HepG2 (cell line): Measurements from ENCODE around the gene ABCD1. TPM values are rescaled to one million over a fixed set of nuclear protein-coding genes. Genes with fewer than 3 reads are reported as not detected.

Source experiments
- ATAC-seq: fragments of 200-7000 bp; cut with Tn5 transposase; 3 replicates; pipeline ENCODE4 v1.9.1; 2020; ENCODE audit warnings: mild to moderate bottlenecking, moderate library complexity
- BruUV-seq: library from RNA; stranded (reverse); fragments of 400-500 nt; replicated peaks from 2 replicates; lab custom pipeline; 2021; lab: Mats Ljungman, UMichigan
- CTCF ChIA-PET: fragments of 300-600 bp; formaldehyde crosslinking; extraction: SDS; loops from one replicate; lab custom pipeline; 2021; ENCODE audit warnings: low total read pairs, inconsistent platforms, low intra/inter-chr PET ratio; lab: Yijun Ruan, JAX
- POLR2A ChIA-PET: fragments of 350-600 bp; sonication (Branson Sonifier 250); formaldehyde crosslinking; loops from one replicate; lab custom pipeline; 2020; ENCODE audit warnings: antibody characterized with exemption, inconsistent platforms; lab: Yijun Ruan, JAX
- DNase-seq: peaks from one replicate; pipeline ENCODE4 v3.0.0-alpha.2; 2015; ENCODE audit warnings: low spot score
- FAIRE-seq: peaks from 3 replicates; lab custom pipeline; 2011; peaks lifted over from hg19 to GRCh38; lab: Jason Lieb, UNC
- H2AFZ ChIP-seq: one replicate; pipeline ENCODE4 v1.6.1; 2011; ENCODE audit warnings: low read length, inconsistent platforms
- H3K27ac ChIP-seq: fragments of 300-600 bp; 3 replicates; pipeline ENCODE4 v1.8.0; 2011; ENCODE audit warnings: mixed run types, mild to moderate bottlenecking, mixed read lengths, low read length, inconsistent platforms; ENCODE audit not compliant: insufficient read depth; ENCODE audit errors: extremely low read length
- H3K27me3 ChIP-seq, 2 experiments: fragments of 200-600 bp in 1 of 2; 2 replicates in 1 of 2; 3 replicates in 1 of 2; pipeline versions ENCODE4 v1.6.0 to v1.8.0; 2011; ENCODE audit warnings: low read length in 2 of 2, mild to moderate bottlenecking in 2 of 2, moderate library complexity in 2 of 2, inconsistent platforms in 1 of 2; ENCODE audit not compliant: insufficient read depth in 2 of 2, control insufficient read depth in 1 of 2
- H3K36me3 ChIP-seq, 2 experiments: fragments of 200-600 bp in 1 of 2; replicated peaks in 1 of 2; 2 replicates in 1 of 2; 3 replicates in 1 of 2; pipeline versions ENCODE4 v1.5.1 to v1.8.0; 2011; ENCODE audit warnings: low read length in 2 of 2, inconsistent platforms in 1 of 2; ENCODE audit not compliant: insufficient read depth in 2 of 2, control insufficient read depth in 1 of 2
- H3K4me1 ChIP-seq: 2 replicates; pipeline ENCODE4 v1.5.1; 2012; ENCODE audit warnings: low read length, inconsistent platforms; ENCODE audit not compliant: insufficient read depth
- H3K4me2 ChIP-seq: 2 replicates; pipeline ENCODE4 v1.6.0; 2011; ENCODE audit warnings: low read depth, low read length, inconsistent platforms
- H3K4me3 ChIP-seq, 3 experiments: fragments of 200-600 bp in 1 of 3; sonication (generic), shearing (Covaris generic) in 1 of 3; replicated peaks in 1 of 3; 2 replicates each; pipeline ENCODE4 v1.5.1; 2011 to 2016; ENCODE audit warnings: low read length in 3 of 3, inconsistent platforms in 2 of 3, low read depth in 2 of 3, mild to moderate bottlenecking in 2 of 3, control low read depth in 1 of 3, mixed read lengths in 1 of 3; ENCODE audit not compliant: insufficient read depth in 1 of 3
- H3K79me2 ChIP-seq: one replicate; pipeline ENCODE4 v1.6.1; 2011; ENCODE audit warnings: low read length, inconsistent platforms; ENCODE audit not compliant: insufficient read depth
- H3K9ac ChIP-seq: 2 replicates; pipeline ENCODE4 v1.6.0; 2011; ENCODE audit warnings: mild to moderate bottlenecking, low read depth, low read length, inconsistent platforms; ENCODE audit not compliant: insufficient read depth
- H3K9me3 ChIP-seq: 2 replicates; pipeline ENCODE4 v1.5.1; 2012; ENCODE audit warnings: mild to moderate bottlenecking, low read length
- H4K20me1 ChIP-seq: 2 replicates; pipeline ENCODE4 v1.6.0; 2011; ENCODE audit warnings: inconsistent platforms, mild to moderate bottlenecking, low read length, moderate library complexity; ENCODE audit not compliant: insufficient read depth
- AHR ChIP-seq: IDR thresholded peaks from 2 replicates; pipeline ENCODE4 v1.6.1; 2018; ENCODE audit warnings: missing genetic modification reagents, missing compliant biosample characterization
- FOXM1 ChIP-seq: sonication (generic); formaldehyde crosslinking; IDR thresholded peaks from 2 replicates; pipeline ENCODE4 v1.5.0; 2020; ENCODE audit warnings: missing genetic modification reagents
- KLF6 ChIP-seq: IDR thresholded peaks from 2 replicates; pipeline ENCODE4 v1.8.0; 2016; ENCODE audit warnings: missing biosample characterization, missing genetic modification reagents
- NKX3-1 ChIP-seq: sonication (generic); formaldehyde crosslinking; IDR thresholded peaks from 2 replicates; pipeline ENCODE4 v1.5.0; 2020; ENCODE audit warnings: missing genetic modification reagents
- NR2F1 ChIP-seq, 2 experiments: fragments of 450-650 bp in 1 of 2; formaldehyde crosslinking in 1 of 2; IDR thresholded peaks; 2 replicates each; pipeline versions ENCODE4 v1.5.0 to v1.6.1; 2016 to 2020; ENCODE audit warnings: mild to moderate bottlenecking in 1 of 2, missing compliant biosample characterization in 1 of 2, missing genetic modification reagents in 1 of 2, moderate library complexity in 1 of 2
- NR2F6 ChIP-seq, 2 experiments: IDR thresholded peaks; 2 replicates each; pipeline ENCODE4 v1.6.1; 2016; ENCODE audit warnings: antibody characterized with exemption in 1 of 2, mild to moderate bottlenecking in 1 of 2
- RARA ChIP-seq: IDR thresholded peaks from 2 replicates; pipeline ENCODE4 v1.6.1; 2016; ENCODE audit warnings: missing genetic modification reagents, missing compliant biosample characterization
- SNRNP70 ChIP-seq: fragments of 200-400 bp; formaldehyde crosslinking; IDR thresholded peaks from 2 replicates; pipeline ENCODE4 v1.6.1; 2017; ENCODE audit warnings: mild to moderate bottlenecking, low read depth, low read length, moderate library complexity
- SP1 ChIP-seq, 2 experiments: fragments of 450-650 bp in 1 of 2; sonication (generic) in 1 of 2; formaldehyde crosslinking in 1 of 2; IDR thresholded peaks; 2 replicates each; pipeline versions ENCODE4 v1.4.0 to v1.6.1; 2016 to 2020; ENCODE audit warnings: missing genetic modification reagents in 1 of 2
- SP140L ChIP-seq: sonication (generic); formaldehyde crosslinking; IDR thresholded peaks from 2 replicates; pipeline ENCODE4 v1.4.0; 2020; ENCODE audit warnings: missing genetic modification reagents, borderline replicate concordance
- STAT5B ChIP-seq: sonication (generic); formaldehyde crosslinking; IDR thresholded peaks from 2 replicates; pipeline ENCODE4 v1.4.0; 2020; ENCODE audit warnings: missing genetic modification reagents
- ZEB1 ChIP-seq: IDR thresholded peaks from 2 replicates; pipeline ENCODE4 v1.6.1; 2012; ENCODE audit warnings: mild to moderate bottlenecking, low read depth, inconsistent platforms; ENCODE audit not compliant: insufficient replicate concordance
- ZFP90 ChIP-seq: sonication (generic); formaldehyde crosslinking; IDR thresholded peaks from 2 replicates; pipeline ENCODE4 v1.8.0; 2022; ENCODE audit warnings: missing genetic modification reagents, mild to moderate bottlenecking, inconsistent platforms, borderline replicate concordance
- ZNF282 ChIP-seq: fragments of 450-650 bp; IDR thresholded peaks from 2 replicates; pipeline ENCODE4 v1.6.1; 2018; ENCODE audit not compliant: partially characterized antibody
- ZNF883 ChIP-seq: sonication (generic); formaldehyde crosslinking; IDR thresholded peaks from 2 replicates; pipeline ENCODE4 v1.5.1; 2020; ENCODE audit warnings: mild to moderate bottlenecking, missing genetic modification reagents; ENCODE audit errors: not compliant biosample characterization
- WGBS: methylation state at CpG from one replicate; pipeline ENCODE4 v1.1.6; 2017; ENCODE audit warnings: low lambda C conversion rate; 5-methylcytosine and 5-hydroxymethylcytosine counted together
- in situ Hi-C: cut with HindIII; loops from 2 replicates; pipeline ENCODE4 v1.10.0; 2017; ENCODE audit warnings: low pct_unique_long_range_greater_than_20kb; ENCODE audit not compliant: extremely low pct_ligation_motif_present
- intact Hi-C: fragments of 100-400 bp; cut with micrococcal nuclease; formaldehyde crosslinking; loops from one replicate; pipeline ENCODE4 v1.10.0; 2022; ENCODE audit not compliant: unreplicated experiment
- polyA plus RNA-seq, 8 experiments: library from polyadenylated mRNA; depleted of rRNA in 3 of 8; stranded (reverse) in 7 of 8; unstranded in 1 of 8; fragments of >200 nt; fragmentation: Illumina TruSeq in 4 of 8; extraction: Trizol in 4 of 8; gene quantifications; 2 replicates each; pipeline versions ENCODE4 v1.2.1 to v1.2.3, GENCODE V29; 2011 to 2016; ENCODE audit warnings: low read depth in 4 of 8, missing spikeins in 1 of 8, mixed read lengths in 1 of 8; ENCODE audit not compliant: insufficient read depth in 1 of 8
- total RNA-seq, 5 experiments: library from RNA; depleted of rRNA; stranded (reverse); fragments of >200 nt; fragmentation: Illumina TruSeq; extraction: Trizol; gene quantifications; 2 replicates each; pipeline ENCODE4 v1.2.3, GENCODE V29; 2016; ENCODE audit warnings: low read depth in 1 of 5
- TF ChIP-seq, protein P1 (sequence below): sonication (generic); formaldehyde crosslinking; IDR thresholded peaks from 2 replicates; pipeline ENCODE4 v1.5.0; 2020; ENCODE audit warnings: mild to moderate bottlenecking, missing genetic modification reagents, moderate library complexity
- TF ChIP-seq, protein P2 (sequence below): IDR thresholded peaks from 2 replicates; pipeline ENCODE4 v1.6.1; 2016; ENCODE audit warnings: control low read depth

ABCD1 gene
- total and polyA plus RNA-seq, 2 of the 13 experiments (the other 11 are each of a cell fraction or from before 2014, with no cell fraction given): 11.4 to 15.9 TPM

DNA sequence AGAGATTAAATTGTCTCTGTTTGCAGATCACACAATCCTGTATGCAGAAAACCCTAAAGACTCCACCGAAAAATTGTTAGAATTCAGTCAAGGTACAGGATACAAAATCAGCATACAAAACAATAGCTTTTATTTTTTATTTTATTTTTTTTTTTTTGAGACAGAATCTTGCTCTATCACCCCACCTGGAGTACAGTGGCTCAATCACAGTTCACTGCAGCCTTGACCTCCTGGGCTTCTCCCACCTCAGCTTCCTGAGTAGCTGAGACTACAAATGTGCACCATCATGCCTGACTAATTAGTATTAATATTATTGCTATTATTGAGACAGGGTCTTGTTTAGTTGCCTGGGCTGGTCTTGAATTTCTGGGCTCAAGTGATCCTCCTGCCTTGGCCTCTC, 30.5 kb downstream of the ABCD1 start:
- no TSS peak for BruUV-seq

GRCh38 chrX:153761863-153762262, 37.2 kb downstream of the ABCD1 start:
- in situ Hi-C loops: no loop called here
- no peaks in the 10 kb centered on the region for H4K20me1 ChIP-seq
- POLR2A ChIA-PET: interaction anchor here (2.9 kb wide), 1 partner anchor 34 kb away, joined by 15 read pairs; no protein-coding TSS in a partner anchor
- BruUV-seq: no TSS peak
- no peaks in the 10 kb centered on the region for H3K9me3 ChIP-seq
- TF ChIP-seq, protein P1, sequence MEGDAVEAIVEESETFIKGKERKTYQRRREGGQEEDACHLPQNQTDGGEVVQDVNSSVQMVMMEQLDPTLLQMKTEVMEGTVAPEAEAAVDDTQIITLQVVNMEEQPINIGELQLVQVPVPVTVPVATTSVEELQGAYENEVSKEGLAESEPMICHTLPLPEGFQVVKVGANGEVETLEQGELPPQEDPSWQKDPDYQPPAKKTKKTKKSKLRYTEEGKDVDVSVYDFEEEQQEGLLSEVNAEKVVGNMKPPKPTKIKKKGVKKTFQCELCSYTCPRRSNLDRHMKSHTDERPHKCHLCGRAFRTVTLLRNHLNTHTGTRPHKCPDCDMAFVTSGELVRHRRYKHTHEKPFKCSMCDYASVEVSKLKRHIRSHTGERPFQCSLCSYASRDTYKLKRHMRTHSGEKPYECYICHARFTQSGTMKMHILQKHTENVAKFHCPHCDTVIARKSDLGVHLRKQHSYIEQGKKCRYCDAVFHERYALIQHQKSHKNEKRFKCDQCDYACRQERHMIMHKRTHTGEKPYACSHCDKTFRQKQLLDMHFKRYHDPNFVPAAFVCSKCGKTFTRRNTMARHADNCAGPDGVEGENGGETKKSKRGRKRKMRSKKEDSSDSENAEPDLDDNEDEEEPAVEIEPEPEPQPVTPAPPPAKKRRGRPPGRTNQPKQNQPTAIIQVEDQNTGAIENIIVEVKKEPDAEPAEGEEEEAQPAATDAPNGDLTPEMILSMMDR (CRISPR knock-in tag): peak; percentile 14; the same call in 1 of the 2 replicates
- TF ChIP-seq SP1 (IDR thresholded peaks at IDR 0.05): no peak
- TF ChIP-seq SP1 (CRISPR knock-in tag; IDR thresholded peaks at IDR 0.05): no peak
- H2AFZ ChIP-seq: no peak overlapping the region
- FAIRE-seq (no peak), DNase-seq (no peak), ATAC-seq (no peak)
- no peak overlapping the region for H3K4me2 ChIP-seq
- intact Hi-C loops: loop anchor here (10.0 kb wide), 1 partner anchor 183 kb away; the partner anchor contains the start of gene RENBP
- CTCF ChIA-PET: no interaction called here
- H3K79me2 ChIP-seq: no peaks in the 10 kb centered on the region
- no peaks in the 10 kb centered on the region for H3K36me3 ChIP-seq
- WGBS: 93% methylated on average over 3 of the region's 15 CpGs
- H3K27me3 ChIP-seq: no peaks in the 10 kb centered on the region
- no peak overlapping the region for H3K4me3 ChIP-seq
- no peak overlapping the region for H3K9ac ChIP-seq
- H3K4me1 ChIP-seq: peaks cover 37% of the 10 kb centered on the region
- no peak overlapping the region for H3K27ac ChIP-seq

More for the DNA sequence above, 30.5 kb downstream of the ABCD1 start:
- POLR2A ChIA-PET: no interaction called here
- no peak overlapping the region for H3K4me2 ChIP-seq
- 0% methylated on average over 1 of the region's 1 CpG for WGBS
- no peaks in the 10 kb centered on the region for H3K27me3 ChIP-seq
- H3K9me3 ChIP-seq: no peaks in the 10 kb centered on the region
- H3K36me3 ChIP-seq: no peaks in the 10 kb centered on the region
- DNase-seq (no peak), ATAC-seq (no peak; the same call in 2 of the 3 replicates), FAIRE-seq (no peak)
- no peaks in the 10 kb centered on the region for H3K79me2 ChIP-seq
- CTCF ChIA-PET: no interaction called here
- H4K20me1 ChIP-seq: no peaks in the 10 kb centered on the region
- H3K9ac ChIP-seq: no peak overlapping the region
- H3K27ac ChIP-seq: no peak overlapping the region
- in situ Hi-C loops: no loop called here
- peaks cover 11% of the 10 kb centered on the region for H3K4me1 ChIP-seq
- no peak overlapping the region for H2AFZ ChIP-seq
- intact Hi-C loops: no loop called here
- H3K4me3 ChIP-seq: no peak overlapping the region
- TF ChIP-seq ZNF883 (no peak), ZEB1 (no peak), ZNF282 (no peak), SP140L (CRISPR knock-in tag) (no peak), STAT5B (CRISPR knock-in tag) (no peak), ZFP90 (CRISPR knock-in tag) (no peak), NKX3-1 (CRISPR knock-in tag) (no peak), AHR (CRISPR knock-in tag) (no peak), FOXM1 (CRISPR knock-in tag) (no peak), NR2F6 (IDR thresholded peaks at IDR 0.05) (peak; percentile 12; the same call in 1 of the 2 replicates), NR2F6 (CRISPR knock-in tag; IDR thresholded peaks at IDR 0.05) (peak; percentile 34; the same call in 1 of the 2 replicates), SNRNP70 (no peak), KLF6 (CRISPR knock-in tag) (no peak), NR2F1 (CRISPR knock-in tag; IDR thresholded peaks at IDR 0.05) (peak in 1 of 2 experiments; percentile 34; a peak in 1 of 4 replicates), RARA (CRISPR knock-in tag) (0 out of 2 replicates have a peak, but pooled peaks have one; percentile 25)
- TF ChIP-seq, protein P2, sequence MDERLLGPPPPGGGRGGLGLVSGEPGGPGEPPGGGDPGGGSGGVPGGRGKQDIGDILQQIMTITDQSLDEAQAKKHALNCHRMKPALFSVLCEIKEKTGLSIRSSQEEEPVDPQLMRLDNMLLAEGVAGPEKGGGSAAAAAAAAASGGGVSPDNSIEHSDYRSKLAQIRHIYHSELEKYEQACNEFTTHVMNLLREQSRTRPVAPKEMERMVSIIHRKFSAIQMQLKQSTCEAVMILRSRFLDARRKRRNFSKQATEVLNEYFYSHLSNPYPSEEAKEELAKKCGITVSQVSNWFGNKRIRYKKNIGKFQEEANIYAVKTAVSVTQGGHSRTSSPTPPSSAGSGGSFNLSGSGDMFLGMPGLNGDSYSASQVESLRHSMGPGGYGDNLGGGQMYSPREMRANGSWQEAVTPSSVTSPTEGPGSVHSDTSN (CRISPR knock-in tag): no peak
